Sigmoid colon (tissue), 4 donors: ENCODE measurements around the gene KIF7.

ENCODE experiments used
- CTCF ChIP-seq, 4 experiments: fragments of 450-650 bp in 3 of 4; fragments of 200-600 bp in 1 of 4; IDR thresholded peaks; one replicate each; pipeline ENCODE4 v1.5.1; 2016 to 2019; ENCODE audit warnings: antibody characterized with exemption in 4 of 4, mild to moderate bottlenecking in 3 of 4, moderate library complexity in 2 of 4
- EP300 ChIP-seq, 4 donors: sonication (generic); formaldehyde crosslinking; IDR thresholded peaks; one replicate each; pipeline ENCODE4 v1.6.1; 2017; ENCODE audit warnings: antibody characterized with exemption in 4 of 4
- POLR2A ChIP-seq, 2 donors: fragments of 450-650 bp; IDR thresholded peaks; one replicate each; pipeline ENCODE4 v1.6.1; 2016; ENCODE audit warnings: antibody characterized with exemption in 2 of 2, mild to moderate bottlenecking in 2 of 2, moderate library complexity in 2 of 2
- POLR2AphosphoS5 ChIP-seq, 4 donors: sonication (generic); formaldehyde crosslinking; IDR thresholded peaks; one replicate each; pipeline ENCODE4 v1.6.1; 2017; ENCODE audit warnings: antibody characterized with exemption in 4 of 4

GRCh38 chr15:89677381-89677780 lies 22.1 kb upstream of the KIF7 start:
- TF ChIP-seq EP300 (IDR thresholded peaks at IDR 0.05) (no peak), POLR2AphosphoS5 (IDR thresholded peaks at IDR 0.05) (no peak), CTCF (IDR thresholded peaks at IDR 0.05) (no peak), POLR2A (IDR thresholded peaks at IDR 0.05) (no peak)
